HEK293T (cell line): ENCODE results near the gene MYRF.

Source experiments
- ELF4 ChIP-seq: fragments of 450-650 bp; IDR thresholded peaks from 2 replicates; pipeline ENCODE4 v1.6.1; 2017; ENCODE audit warnings: antibody characterized with exemption
- FOXA1 ChIP-seq: fragments of 450-650 bp; IDR thresholded peaks from 2 replicates; pipeline ENCODE4 v1.6.1; 2016; ENCODE audit warnings: mild to moderate bottlenecking
- FOXM1 ChIP-seq: fragments of 450-650 bp; IDR thresholded peaks from 2 replicates; pipeline ENCODE4 v1.6.1; 2017; ENCODE audit warnings: mild to moderate bottlenecking, borderline replicate concordance
- LEF1 ChIP-seq: fragments of 450-650 bp; IDR thresholded peaks from 2 replicates; pipeline ENCODE4 v1.6.1; 2017; ENCODE audit warnings: mild to moderate bottlenecking, borderline replicate concordance
- SP1 ChIP-seq: fragments of 450-650 bp; IDR thresholded peaks from 2 replicates; pipeline ENCODE4 v1.6.1; 2017
- TARDBP ChIP-seq: fragments of 450-650 bp; IDR thresholded peaks from 2 replicates; pipeline ENCODE4 v1.6.1; 2016

GRCh38 chr11:61782841-61783240 is 30.4 kb downstream of the MYRF start:
- TF ChIP-seq FOXA1 (no peak), ELF4 (no peak), TARDBP (no peak), FOXM1 (no peak), LEF1 (no peak), SP1 (no peak)
